ENCODE measurements around the gene NSL1. TPM values are rescaled to one million over a fixed set of nuclear protein-coding genes. Genes with fewer than 3 reads are reported as not detected.

The NSL1 gene
- total and polyA plus RNA-seq, 2 donors from 2014 or later, result 19.5 to 34.5 TPM

GRCh38 chr1:212684521-212685090 is 107.0 kb downstream of the NSL1 start:
- no peak for TF ChIP-seq CTCF (IDR thresholded peaks at IDR 0.05; ENCODE audit: borderline replicate concordance, extremely low read depth, insufficient read depth)
- no peaks in the 10 kb centered on the region for H3K4me1 ChIP-seq (ENCODE audit: control insufficient read depth in 2 of 3, insufficient read depth in 2 of 3, low read depth in 1 of 3, low read length in 3 of 3)
- no peak overlapping the region for H3K27ac ChIP-seq (ENCODE audit: low read depth in 2 of 2, low read length in 2 of 2)
- no peak for DNase-seq
- H3K9ac ChIP-seq (ENCODE audit: low read length in 3 of 3), result no peak overlapping the region
- no peak for FAIRE-seq
- H3K27me3 ChIP-seq (ENCODE audit: control insufficient read depth, insufficient read depth, low read length), result no peaks in the 10 kb centered on the region
- no peak overlapping the region for H3K4me3 ChIP-seq (ENCODE audit: low read length in 3 of 3)
- no peaks in the 10 kb centered on the region for H3K36me3 ChIP-seq (ENCODE audit: control insufficient read depth in 2 of 3, insufficient read depth in 3 of 3, low read length in 3 of 3)
- no peaks in the 10 kb centered on the region for H3K9me3 ChIP-seq (ENCODE audit: control insufficient read depth in 2 of 3, insufficient read depth in 1 of 3, low read length in 3 of 3)
- intact Hi-C loops (cut with DNase I), result no loop called here

DNA sequence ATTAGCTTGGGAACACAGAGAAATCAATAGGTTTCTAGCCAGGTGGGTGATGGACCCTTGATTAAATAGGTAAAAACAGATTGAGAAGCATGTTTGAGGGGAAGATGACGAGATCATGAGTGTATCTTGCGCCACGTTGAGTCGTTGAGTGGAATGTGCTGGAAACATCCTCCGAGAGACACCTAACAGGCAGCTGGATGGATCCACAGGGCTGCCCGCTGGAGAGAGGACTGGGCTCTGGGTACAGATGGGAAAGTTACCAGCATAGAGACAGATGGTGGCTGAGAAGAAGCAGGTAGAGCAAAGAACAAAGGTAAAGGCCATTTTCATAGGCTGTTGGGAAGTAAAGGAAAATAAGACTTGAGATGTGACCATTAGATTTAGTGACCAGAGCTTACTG is 107.5 kb downstream of the NSL1 start:
- TF ChIP-seq CTCF (IDR thresholded peaks at IDR 0.05; ENCODE audit: borderline replicate concordance, extremely low read depth, insufficient read depth), result no peak
- Histone ChIP-seq H3K27me3 (ENCODE audit: control insufficient read depth, insufficient read depth, low read length) (no peaks in the 10 kb centered on the region), H3K9me3 (ENCODE audit: control insufficient read depth in 2 of 3, insufficient read depth in 1 of 3, low read length in 3 of 3) (no peaks in the 10 kb centered on the region), H3K4me1 (ENCODE audit: control insufficient read depth in 2 of 3, insufficient read depth in 2 of 3, low read depth in 1 of 3, low read length in 3 of 3) (no peaks in the 10 kb centered on the region), H3K4me3 (ENCODE audit: low read length in 3 of 3) (no peak overlapping the region), H3K9ac (ENCODE audit: low read length in 3 of 3) (no peak overlapping the region), H3K36me3 (ENCODE audit: control insufficient read depth in 2 of 3, insufficient read depth in 3 of 3, low read length in 3 of 3) (no peaks in the 10 kb centered on the region), H3K27ac (ENCODE audit: low read depth in 2 of 2, low read length in 2 of 2) (no peak overlapping the region)
- FAIRE-seq (no peak), DNase-seq (no peak)
- intact Hi-C loops (cut with DNase I), result no loop called here

GRCh38 chr1:212683357-212683722 is 108.2 kb downstream of the NSL1 start:
- H3K4me3 ChIP-seq (ENCODE audit: low read length in 3 of 3), result no peak overlapping the region
- H3K36me3 ChIP-seq (ENCODE audit: control insufficient read depth in 2 of 3, insufficient read depth in 3 of 3, low read length in 3 of 3), result no peaks in the 10 kb centered on the region
- no peak overlapping the region for H3K27ac ChIP-seq (ENCODE audit: low read depth in 2 of 2, low read length in 2 of 2)
- H3K9ac ChIP-seq (ENCODE audit: low read length in 3 of 3), result no peak overlapping the region
- H3K4me1 ChIP-seq (ENCODE audit: control insufficient read depth in 2 of 3, insufficient read depth in 2 of 3, low read depth in 1 of 3, low read length in 3 of 3), result no peaks in the 10 kb centered on the region
- DNase-seq (no peak), FAIRE-seq (no peak)
- intact Hi-C loops (cut with DNase I), result no loop called here
- H3K9me3 ChIP-seq (ENCODE audit: control insufficient read depth in 2 of 3, insufficient read depth in 1 of 3, low read length in 3 of 3), result no peaks in the 10 kb centered on the region
- H3K27me3 ChIP-seq (ENCODE audit: control insufficient read depth, insufficient read depth, low read length), result no peaks in the 10 kb centered on the region
- no peak for TF ChIP-seq CTCF (IDR thresholded peaks at IDR 0.05; ENCODE audit: borderline replicate concordance, extremely low read depth, insufficient read depth)
